GM19324 (cell line): ENCODE measurements around the gene TRIM56.
"Not testable (repeated sequence)": the region's sequence is repeated elsewhere in the genome, so short reads cannot be mapped to it uniquely, and the experiment has no call there.

Experiments
- ATAC-seq: cut with Tn5 transposase; IDR thresholded peaks from one replicate; pipeline ENCODE4 v1.9.1; 2021; ENCODE audit warnings: mild to moderate bottlenecking, moderate library complexity; ENCODE audit not compliant: unreplicated experiment, low FRiP score

TRIM56 gene

GRCh38 chr7:101112233-101112632 is 27.0 kb downstream of the TRIM56 start:
- ATAC-seq, result no peak

DNA sequence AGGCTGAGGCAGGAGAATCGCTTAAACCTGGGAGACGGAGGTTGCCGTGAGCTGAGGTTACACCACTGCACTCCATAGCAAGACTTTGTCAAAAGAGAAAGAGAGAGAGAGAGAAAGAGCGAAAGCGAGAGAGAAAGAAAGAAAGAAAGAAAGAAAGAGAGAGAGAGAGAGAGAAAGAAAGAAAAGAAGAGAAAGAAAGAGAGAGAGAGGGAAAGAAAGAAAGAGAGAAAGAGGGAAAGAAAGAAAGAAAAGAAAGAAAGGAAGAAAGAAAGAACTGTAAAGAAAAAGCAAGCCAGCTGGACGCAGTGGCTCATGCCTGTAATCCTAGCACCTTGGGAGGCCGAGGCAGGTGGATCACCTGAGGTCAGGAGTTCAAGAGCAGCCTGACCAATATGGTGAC is 27.9 kb downstream of the TRIM56 start:
- ATAC-seq, result not testable (repeated sequence)

DNA sequence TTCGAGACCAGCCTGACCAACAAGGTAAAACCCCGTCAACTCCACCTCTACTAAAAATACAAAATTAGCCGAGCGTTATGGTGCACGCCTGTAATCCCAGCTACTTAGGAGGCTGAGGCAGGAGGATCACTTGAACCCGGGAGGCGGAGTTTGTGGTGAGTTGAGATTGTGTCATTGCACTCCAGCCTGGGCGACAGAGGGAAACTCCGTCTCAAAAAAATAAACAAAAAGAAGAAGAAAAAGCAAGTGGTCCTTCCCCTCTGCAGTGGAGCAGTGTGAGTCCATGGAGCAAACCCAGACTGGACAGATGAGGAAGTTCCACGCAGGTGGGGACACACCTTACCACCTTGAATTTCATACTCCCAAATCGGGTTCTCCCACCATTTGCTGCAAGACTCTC is 28.6 kb downstream of the TRIM56 start:
- no peak for ATAC-seq

DNA sequence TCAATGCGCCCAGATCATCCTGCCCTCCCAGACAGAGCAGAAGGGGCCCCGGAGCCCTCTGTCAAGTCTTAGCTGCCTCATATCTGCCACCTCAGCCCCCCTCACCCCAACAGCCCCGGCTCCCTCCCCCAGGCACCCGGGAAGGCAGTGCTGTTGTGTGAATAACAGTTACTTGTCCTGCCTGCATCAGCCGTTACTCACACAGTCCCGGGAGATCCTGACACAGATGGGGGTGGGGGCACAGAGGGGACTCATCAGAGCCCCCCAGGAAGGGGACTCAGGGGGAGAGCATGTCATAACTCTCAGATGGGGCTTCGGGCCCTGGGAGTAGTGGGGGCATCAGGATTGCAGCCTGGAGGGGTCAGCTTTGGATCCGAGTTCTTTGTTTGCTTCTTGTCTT is 29.2 kb downstream of the TRIM56 start:
- no peak for ATAC-seq

DNA sequence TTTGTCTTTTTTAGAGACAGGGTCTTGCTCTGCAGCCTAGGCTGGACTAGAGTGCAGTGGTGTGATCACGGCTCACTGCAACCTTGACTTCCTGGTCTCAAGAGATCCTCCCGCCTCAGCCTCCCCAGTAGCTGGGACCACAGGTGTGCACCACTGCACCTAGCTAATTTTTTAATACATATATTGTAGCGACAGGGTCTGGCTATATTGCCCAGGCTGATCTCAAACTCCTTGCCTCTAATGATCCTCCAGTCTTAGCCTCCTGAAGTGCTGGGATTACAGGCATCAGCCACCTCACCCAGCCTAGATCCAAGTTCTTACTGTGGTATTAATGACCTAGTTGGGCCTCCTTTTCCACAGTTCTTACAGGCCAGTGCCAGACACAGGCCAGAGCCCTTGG is 29.9 kb downstream of the TRIM56 start:
- ATAC-seq, result no peak

DNA sequence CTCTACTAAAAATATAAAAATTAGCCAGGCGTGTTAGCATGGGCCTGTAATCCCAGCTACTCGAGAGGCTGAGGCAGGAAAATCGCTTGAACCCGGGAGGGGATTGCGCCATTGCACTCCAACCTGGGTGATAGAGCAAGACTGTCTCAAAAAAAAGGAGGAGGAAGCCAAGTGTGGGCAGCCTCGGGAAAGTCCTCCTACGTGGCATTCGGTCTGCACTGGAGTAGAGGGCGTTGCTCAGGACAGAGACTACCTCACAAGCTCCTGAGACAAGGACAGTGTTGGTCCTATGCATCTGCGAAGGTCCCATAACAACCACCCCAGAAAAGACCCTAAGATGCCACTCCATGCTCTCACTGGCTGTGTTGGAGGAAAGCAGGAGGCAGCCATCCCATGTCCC is 31.6 kb downstream of the TRIM56 start:
- no peak for ATAC-seq

- no peak for ATAC-seq
These were observed 33.6 kb downstream of the TRIM56 start for GRCh38 chr7:101118856-101119255.

GRCh38 chr7:101119876-101120275 is 34.6 kb downstream of the TRIM56 start:
- ATAC-seq, result no peak

DNA sequence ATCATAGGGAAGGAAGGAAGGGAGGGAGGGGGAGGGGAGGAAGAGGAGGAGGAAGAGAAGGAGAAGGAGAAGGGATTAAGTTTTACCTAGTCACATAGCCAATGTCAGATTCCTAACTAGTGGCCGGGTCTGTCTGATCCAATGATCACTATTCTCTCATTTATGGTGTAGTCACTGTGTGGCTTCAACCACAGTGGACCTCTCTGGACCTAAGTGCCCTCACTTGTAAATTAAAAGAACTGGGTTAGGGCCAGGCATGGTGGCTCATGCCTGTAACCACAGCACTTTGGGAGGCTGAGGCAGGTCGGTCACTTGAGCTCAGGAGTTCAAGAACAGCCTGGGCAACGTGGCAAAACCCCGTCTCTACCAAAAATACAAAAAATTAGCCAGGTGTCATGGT is 35.0 kb downstream of the TRIM56 start:
- ATAC-seq, result no peak

- ATAC-seq, result not testable (repeated sequence)
These were observed 36.3 kb downstream of the TRIM56 start for GRCh38 chr7:101121631-101121990.

DNA sequence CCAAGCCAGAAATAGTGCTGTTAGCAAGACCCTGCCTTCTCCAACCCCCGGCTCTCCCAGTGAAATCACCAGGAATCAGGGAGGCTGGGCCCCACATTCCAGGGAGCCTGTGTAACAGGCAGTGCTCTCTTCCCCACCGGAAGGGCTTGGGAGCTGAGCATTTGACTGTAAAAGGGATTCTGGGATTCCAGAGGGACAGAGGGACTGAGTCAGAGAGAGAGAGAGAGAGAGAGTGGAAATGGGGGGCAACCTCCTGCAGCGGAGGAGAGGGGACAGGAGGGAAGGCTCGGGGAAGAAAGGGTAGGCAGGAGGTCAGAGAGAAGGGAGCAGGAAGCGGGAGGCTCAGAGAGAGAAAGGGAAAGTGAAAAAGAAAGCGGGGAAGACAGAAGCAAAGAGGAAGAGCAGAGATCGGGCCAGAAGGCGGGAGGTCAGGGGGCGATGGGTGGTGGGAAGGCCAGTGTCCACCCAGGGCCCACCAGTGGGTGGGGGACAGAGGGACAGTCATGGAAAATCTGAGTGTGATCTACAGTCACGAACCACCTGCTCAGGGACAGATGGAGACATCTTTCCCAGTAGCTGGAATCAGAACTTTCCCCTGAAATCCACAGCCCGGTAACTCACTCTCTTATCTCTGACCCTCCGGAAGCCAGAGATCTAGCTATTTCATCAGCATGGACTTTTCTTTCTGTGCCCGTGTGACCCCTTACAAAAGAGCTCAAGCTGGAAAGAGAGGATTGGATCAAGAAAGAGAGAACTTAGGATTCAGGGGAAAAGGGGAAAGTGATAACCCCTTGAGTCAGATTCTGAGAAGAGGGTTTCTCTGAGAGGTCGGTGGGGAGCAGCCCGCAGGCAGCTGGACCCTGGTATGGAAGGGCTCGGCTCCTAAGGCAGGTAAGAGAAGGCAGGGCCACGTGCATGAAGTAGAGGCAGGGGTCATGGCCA is 37.0 kb downstream of the TRIM56 start:
- ATAC-seq, result no peak

GRCh38 chr7:101122933-101123702 is 37.8 kb downstream of the TRIM56 start:
- no peak for ATAC-seq

- ATAC-seq, result no peak
These were observed 38.4 kb downstream of the TRIM56 start for GRCh38 chr7:101123703-101124068.

DNA sequence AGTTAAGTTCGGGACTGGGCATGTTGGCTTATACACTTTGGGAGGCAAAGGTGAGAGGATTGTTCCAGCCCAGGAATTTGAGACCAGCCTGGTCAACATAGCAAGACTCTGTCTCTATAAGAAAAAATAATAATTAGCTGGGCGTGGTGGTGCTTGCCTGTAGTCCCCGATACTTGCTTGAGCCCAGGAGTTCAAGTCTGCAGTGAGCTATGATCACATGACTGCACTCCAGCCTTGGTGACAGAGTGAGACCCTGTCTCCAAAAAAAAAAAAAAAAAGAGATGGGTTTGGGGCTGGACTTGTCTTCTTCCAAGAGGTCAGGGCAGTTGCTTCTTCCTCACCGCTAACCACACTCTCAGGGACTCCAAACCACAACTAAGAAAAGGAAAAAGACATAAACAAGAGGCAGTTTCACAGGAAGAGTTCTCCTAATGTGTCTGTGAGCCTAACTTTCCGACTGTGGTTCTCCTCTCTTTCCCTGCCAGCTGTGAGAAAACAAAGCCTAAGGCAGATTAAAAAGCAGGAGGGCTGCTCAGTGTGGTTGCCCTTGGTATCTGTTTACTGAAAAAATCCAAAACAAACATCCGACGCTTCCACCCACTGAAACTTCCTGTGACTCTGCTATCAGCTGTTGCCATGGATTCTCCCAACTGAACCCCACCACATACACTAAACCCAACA is 39.2 kb downstream of the TRIM56 start:
- ATAC-seq, result no peak

GRCh38 chr7:101125989-101126650 is 40.8 kb downstream of the TRIM56 start:
- peak; percentile 57 for ATAC-seq

GRCh38 chr7:101126651-101127459 is 41.6 kb downstream of the TRIM56 start, which contains the start of gene SERPINE1:
Gene SERPINE1 (plus strand): TSS chr7:101127104. CDS start chr7:101128394, 1,290 bp downstream.
- peak; percentile 10 for ATAC-seq

DNA sequence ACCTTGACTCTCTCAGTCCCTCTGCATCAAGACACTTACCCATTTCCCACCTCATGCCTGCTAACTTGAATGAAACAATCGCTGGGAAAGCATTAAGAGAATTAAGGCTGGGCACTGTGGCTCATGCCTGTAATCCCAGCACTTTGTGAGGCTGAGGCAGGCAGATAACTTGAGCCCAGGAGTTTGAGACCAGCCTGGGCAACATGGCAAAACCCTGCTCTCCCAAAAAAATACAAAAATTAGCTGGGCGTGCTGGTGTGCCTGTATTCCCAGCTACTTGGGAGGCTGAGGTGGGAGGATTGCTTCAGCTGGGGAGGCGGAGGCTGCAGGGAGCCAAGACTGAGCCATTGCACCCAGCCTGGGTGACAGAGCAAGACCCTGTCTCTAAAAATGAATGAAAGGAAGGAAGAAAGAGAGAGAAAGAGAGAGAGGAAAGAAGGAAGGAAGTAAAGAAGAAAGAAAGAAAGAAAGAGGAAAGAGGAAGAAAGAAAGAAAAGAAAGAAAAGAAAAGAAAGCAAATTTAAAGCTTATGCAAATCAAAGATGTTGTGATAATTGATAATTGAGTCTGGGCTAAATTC is 42.3 kb downstream of the TRIM56 start:
- no peak for ATAC-seq

- no peak for ATAC-seq
These were observed 43.0 kb downstream of the TRIM56 start for GRCh38 chr7:101128040-101128834.
